Measurements from ENCODE around the gene C1orf159. TPM values are rescaled to one million over a fixed set of nuclear protein-coding genes. Genes with fewer than 3 reads are reported as not detected.

Gene C1orf159
- 8.6 and 11.8 TPM in 2 replicates for total RNA-seq

GRCh38 chr1:1115786-1116700 is at the start of gene C1orf159:
Gene C1orf159, minus strand, starts transcription at chr1:1116089. Its CDS starts 24,546 bp downstream, at chr1:1091543.

DNA sequence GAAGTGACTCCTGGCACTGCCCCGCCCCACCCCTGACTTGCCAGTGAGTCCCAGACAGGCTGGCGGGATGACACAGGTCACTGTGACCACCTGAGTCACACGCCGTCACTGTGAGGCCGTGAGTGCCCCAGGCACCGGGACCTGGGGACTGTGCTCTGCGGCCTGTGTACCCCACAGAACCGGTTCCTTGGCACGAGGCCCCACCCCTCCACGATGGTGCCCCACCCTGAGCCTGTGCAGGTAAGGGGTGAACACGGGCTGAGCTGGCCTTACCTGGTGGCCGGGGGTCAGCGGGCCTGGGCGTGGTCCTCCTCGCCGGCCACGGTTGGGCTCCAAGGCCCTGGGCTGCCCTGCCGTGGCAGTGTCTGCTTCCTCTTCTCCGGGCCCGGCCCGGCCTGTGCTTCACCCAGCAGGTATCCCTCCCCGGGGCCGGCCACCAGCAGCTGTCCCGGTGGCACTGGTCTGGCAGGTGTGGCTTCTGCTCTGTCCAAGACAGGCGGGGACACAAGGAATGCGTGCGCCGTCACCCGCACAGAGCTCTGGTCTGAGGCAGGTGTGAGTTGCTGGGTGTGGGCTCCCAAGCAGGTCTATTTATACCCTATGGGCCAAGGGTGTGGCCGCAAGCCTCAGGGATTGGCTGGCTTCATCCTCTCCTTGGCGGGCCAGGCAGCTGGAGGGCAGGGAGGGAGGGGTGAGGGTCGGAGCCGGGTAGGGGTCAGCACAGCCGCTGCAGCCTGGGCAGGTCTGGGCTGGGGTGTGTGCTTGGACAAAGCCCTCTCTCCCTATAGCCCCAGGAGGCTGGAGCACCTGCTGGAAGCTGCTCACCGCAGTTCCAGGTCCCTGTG is 41.9 kb downstream of the C1orf159 start, which contains the start of gene RNF223:
Gene RNF223, minus strand, starts transcription at position 564 of the 845 bp plus-strand sequence. CDS start 1,740 bp downstream, outside the sequence.

Other genes starting within 250 kb of the C1orf159 start
- not detected in 2 replicates for gene SAMD11, start 192.2 kb downstream of the C1orf159 start, total RNA-seq
- 89.1 and 108 TPM in 2 replicates for gene NOC2L, start 156.8 kb downstream of the C1orf159 start, total RNA-seq
- 8.8 and 10.0 TPM in 2 replicates for gene KLHL17, start 155.5 kb downstream of the C1orf159 start, total RNA-seq
- gene PLEKHN1, start 149.6 kb downstream of the C1orf159 start, total RNA-seq, result 0.40 and 0.86 TPM in 2 replicates
- not detected in 2 replicates for gene PERM1, start 134.0 kb downstream of the C1orf159 start, total RNA-seq
- 9.4 and 9.9 TPM in 2 replicates for gene HES4, start 116.0 kb downstream of the C1orf159 start, total RNA-seq
- gene ISG15, start 102.6 kb downstream of the C1orf159 start, total RNA-seq, result 51.7 and 52.4 TPM in 2 replicates
- gene AGRN, start 96.0 kb downstream of the C1orf159 start, total RNA-seq, result 66.3 and 68.1 TPM in 2 replicates
- not detected in 2 replicates for gene RNF223, start 41.8 kb downstream of the C1orf159 start, total RNA-seq
- gene TTLL10, start 57.8 kb upstream of the C1orf159 start, total RNA-seq, result not detected in 2 replicates
- gene TNFRSF18, start 90.5 kb upstream of the C1orf159 start, total RNA-seq, result not detected in 2 replicates
- gene TNFRSF4, start 98.1 kb upstream of the C1orf159 start, total RNA-seq, result 0.57 and 0.93 TPM in 2 replicates
- 91.1 and 105 TPM in 2 replicates for gene SDF4, start 115.9 kb upstream of the C1orf159 start, total RNA-seq
- gene B3GALT6, start 116.1 kb upstream of the C1orf159 start, total RNA-seq, result 20.5 and 27.3 TPM in 2 replicates
- 1.1 TPM in 1 of 2 replicates, not detected in the other for gene C1QTNF12, start 130.6 kb upstream of the C1orf159 start, total RNA-seq
- 50.0 and 53.1 TPM in 2 replicates for gene UBE2J2, start 157.8 kb upstream of the C1orf159 start, total RNA-seq
- 0.66 and 0.93 TPM in 2 replicates for gene SCNN1D, start 164.3 kb upstream of the C1orf159 start, total RNA-seq
- gene ACAP3, start 191.8 kb upstream of the C1orf159 start, total RNA-seq, result 19.7 and 22.7 TPM in 2 replicates
- gene PUSL1, start 192.5 kb upstream of the C1orf159 start, total RNA-seq, result 21.0 and 22.9 TPM in 2 replicates
- gene INTS11, start 208.6 kb upstream of the C1orf159 start, total RNA-seq, result 64.1 and 71.4 TPM in 2 replicates
- gene CPTP, start 208.7 kb upstream of the C1orf159 start, total RNA-seq, result 15.6 and 21.5 TPM in 2 replicates
- gene TAS1R3, start 215.2 kb upstream of the C1orf159 start, total RNA-seq, result 0.13 and 0.22 TPM in 2 replicates
- 28.9 and 38.4 TPM in 2 replicates for gene DVL1, start 233.3 kb upstream of the C1orf159 start, total RNA-seq
- gene MXRA8, start 242.5 kb upstream of the C1orf159 start, total RNA-seq, result 0.80 and 1.2 TPM in 2 replicates